ENCODE results near the gene VTI1A.
"Not testable (repeated sequence)": the region's sequence is repeated elsewhere in the genome, so short reads cannot be mapped to it uniquely, and the experiment has no call there.

The VTI1A gene

DNA sequence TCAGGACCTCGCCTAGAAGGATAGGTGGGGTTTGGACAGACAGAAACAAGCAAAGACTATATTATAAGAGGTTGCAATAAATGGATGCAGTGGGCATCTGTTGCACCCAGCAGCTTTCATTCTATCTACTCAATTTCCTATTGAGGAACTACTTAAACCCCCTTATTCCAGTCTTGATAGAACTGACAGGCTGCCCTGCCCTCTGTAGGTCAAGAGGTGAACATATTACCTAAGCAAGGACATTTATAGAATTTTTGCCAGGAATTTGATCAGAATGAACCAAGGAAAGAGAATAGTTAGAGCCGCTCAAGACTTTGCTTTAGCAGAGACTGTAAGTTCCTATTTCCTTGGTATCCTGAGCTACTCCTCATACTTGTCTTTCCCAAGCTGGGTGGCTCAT is 9.5 kb downstream of the VTI1A start:
- no peak for DNase-seq

GRCh38 chr10:112460366-112460765 is 13.4 kb downstream of the VTI1A start:
- no peak for DNase-seq

DNA sequence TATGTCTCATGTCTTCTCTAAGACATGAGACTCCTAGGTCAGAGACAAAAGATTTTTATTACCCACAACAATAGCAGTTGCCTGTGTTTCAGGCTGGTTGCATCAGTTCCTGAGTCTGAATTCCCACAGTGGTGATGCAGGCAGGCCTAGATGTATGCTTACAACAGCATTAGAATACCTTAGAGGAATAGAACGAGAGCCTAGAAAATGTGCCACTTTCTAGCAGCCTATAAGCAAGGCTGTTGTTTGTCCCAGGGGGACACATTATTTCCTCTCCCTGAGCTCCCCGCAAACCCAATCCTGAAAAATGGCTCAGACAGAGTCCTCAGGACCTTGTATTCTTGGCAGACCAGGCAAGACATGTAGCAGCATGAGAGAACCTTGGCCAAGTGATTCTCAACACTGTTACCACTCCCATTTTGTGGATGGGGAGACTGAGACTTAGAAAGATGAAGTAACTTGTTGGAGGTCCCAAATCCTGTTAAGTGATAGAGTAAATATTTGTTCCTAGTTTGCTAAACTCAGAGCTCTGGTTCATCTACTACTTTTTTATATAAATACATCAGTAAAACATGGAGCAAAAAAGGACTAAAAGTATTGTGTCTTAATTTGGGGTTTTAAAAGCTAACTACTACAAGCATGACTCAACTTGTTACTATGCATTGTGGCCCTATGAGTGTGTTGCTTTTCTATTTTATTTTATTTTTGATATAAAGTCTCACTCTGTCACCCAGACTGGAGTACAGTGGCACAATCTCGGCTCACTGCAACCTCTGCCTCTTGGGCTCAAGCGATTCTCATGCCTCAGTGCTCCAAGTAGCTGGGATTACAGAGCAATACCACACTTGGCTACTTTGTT is 14.2 kb downstream of the VTI1A start:
- DNase-seq: no peak

DNA sequence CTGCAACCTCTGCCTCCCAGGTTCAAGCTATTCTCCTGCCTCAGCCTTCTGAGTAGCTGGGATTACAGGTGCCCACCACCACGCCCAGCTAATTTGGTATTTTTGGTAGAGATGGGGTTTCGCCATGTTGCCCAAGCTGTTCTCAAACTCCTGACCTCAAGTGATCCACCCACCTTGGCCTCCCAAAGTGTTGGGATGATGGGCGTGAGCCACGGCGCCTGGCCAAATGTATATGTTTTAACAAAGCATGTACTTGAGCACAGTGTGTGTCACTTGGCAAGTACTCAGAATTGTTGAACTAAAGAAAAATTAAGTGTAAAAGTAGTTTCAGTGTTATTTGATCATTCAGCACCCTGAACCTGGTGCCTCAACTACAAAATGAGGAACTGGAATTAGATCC is 17.1 kb downstream of the VTI1A start:
- not testable (repeated sequence) for DNase-seq

- DNase-seq: no peak
These were observed 18.4 kb downstream of the VTI1A start for GRCh38 chr10:112465299-112465883.

DNA sequence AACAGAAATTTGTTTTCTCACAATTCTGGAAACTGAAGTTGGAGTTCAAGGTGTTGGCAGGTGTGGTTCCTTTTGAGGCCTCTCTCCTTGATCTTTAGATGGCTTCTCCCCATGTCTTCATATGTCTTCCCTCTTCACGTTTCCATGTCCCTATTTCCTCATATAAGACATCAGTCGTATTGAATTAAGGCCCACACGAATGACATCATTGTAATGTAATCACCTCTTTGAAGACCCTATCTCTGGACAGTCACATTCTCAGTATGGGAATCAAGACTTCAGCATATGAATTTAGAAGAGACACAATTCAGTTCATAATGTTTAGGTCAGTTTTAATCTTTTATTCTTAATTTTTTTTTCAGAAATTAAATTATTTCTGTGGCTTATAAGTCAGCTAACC is 19.8 kb downstream of the VTI1A start:
- DNase-seq: no peak

DNA sequence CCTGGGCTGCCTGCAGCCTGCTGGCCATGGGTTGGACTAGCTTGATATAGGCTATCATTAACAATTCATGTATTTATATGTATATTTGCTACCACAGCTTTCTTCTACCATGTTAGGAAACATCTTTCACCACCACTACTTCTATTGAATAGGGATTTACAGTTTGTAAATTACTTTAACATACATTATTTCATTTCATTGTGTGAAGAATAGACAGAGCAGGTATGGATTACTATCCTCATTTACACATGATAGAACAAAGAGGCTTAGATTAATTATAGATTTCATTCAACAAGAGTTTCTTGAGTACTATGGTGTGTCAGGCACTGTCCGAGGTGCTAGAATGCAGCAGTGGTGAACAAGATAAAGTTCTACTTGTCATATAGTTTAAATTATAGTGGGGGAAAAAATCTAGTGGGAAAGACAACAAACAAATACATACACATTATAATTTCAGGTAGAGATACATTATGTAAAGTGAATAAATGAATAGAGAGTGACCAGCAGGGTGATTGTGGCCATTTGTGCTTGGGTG is 20.6 kb downstream of the VTI1A start:
- DNase-seq: no peak

DNA sequence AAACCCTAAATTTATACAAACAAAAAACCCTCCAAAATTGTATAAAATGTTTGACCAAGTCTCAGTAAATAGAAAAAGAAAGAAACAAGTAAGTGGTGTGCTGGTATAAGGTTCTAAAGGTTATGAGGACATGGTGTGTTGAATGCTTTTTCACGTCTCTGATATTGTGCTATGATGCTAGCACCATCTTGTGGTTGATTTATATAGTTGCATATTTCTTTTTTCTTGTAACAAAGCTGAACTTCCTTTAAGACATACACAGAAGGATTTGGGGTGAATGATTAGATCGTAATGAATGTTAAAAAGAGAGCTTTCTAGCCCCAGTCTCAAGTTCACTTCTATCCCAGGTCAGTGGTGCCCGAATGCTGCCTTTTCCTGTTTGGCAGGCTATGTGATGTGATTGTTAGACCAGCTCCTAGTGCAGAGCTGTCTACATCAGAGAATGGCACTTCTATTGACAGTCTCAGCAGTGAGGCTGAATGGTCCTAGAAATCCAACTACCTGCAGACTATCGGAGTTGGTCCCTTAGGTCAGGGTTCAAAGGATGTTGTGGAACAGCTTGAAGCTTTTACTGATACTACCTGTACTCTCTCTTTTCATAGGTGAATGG is 25.0 kb downstream of the VTI1A start:
- DNase-seq: peak; percentile 35

DNA sequence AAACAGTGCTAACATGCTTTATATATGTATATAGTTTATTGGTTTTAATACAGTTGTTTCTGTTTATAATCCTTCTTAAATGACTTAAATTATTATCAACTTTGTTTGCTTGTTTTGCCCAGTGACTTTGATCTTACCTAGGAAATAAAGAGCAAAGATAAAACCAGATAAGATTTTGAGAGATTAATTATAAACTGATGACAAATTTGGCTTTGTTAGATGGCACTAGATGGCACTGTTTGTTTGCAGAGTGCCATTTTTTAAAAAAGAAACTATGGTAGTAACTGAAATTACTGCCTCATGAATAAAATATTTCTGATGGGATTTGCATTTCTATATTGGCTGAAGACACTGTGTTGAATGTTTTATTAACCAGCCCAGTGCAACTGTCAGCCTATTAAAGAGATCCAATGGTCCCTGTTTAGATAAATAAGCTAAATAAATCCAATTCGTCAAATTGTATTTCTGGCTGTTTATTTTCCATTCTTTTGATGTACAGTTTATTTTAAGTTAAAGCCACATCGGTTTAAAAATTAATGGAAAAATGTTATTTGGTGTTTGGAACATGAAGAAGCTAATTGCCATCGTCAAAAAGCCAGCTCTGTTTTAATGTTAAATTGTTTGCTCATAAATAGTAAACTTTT is 28.7 kb downstream of the VTI1A start:
- DNase-seq: no peak

DNA sequence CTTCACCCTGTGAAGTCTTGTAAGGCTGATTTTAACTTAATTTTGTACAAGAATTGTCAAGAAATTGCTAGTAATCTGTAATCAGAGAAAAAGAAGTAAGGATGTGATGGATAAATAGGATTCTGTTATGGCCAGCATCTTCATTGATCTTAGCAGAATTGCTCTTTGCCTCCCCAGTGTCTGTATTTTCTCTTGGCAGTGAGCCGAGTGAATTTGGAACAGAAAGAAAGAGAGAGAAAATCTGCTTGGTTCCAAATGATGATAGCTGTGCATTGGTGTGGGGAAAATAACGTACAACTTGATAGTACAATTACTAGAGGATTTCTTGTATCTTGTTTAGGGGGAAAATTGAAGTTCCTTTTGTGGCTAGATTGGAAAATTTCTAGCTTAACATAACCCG is 34.6 kb downstream of the VTI1A start:
- no peak for DNase-seq

GRCh38 chr10:112484399-112484798 is 37.4 kb downstream of the VTI1A start:
- no peak for DNase-seq

GRCh38 chr10:112487964-112488363 is 40.9 kb downstream of the VTI1A start:
- DNase-seq: no peak

- peak; percentile 85 for DNase-seq
These were observed 43.5 kb downstream of the VTI1A start for GRCh38 chr10:112490545-112490944.

- DNase-seq: no peak
These were observed 44.1 kb downstream of the VTI1A start for GRCh38 chr10:112491144-112491543.

- no peak for DNase-seq
These were observed 45.7 kb downstream of the VTI1A start for GRCh38 chr10:112492736-112493135.

DNA sequence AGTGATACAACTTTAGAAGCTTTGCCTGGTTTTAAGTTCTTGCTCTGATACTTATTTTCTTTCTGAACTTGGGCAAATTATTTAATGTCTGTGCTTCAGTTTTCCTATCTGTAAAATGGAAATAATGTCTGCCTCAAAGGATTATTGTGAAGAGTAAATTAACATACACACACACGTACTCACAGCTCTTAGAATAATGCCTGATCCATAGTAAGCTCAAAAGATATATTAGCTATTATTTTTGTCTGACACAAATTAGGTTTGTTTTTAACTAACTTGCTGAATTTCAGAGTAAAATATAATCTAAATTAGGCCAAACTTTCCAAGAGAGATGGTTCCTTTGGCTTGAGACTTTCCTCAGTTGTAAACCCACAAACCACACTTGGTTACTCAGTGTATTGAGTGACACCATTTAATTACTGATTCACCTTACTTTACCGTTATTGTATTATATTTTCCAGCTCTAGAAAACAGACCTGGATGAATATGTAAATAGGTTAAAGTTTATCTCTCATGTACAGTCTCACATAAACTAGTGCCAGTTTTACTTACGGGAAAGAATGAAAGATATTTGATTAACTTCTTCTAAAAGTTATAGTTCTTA is 50.4 kb downstream of the VTI1A start:
- no peak for DNase-seq

- DNase-seq: no peak
These were observed 51.8 kb downstream of the VTI1A start for GRCh38 chr10:112498806-112499205.

DNA sequence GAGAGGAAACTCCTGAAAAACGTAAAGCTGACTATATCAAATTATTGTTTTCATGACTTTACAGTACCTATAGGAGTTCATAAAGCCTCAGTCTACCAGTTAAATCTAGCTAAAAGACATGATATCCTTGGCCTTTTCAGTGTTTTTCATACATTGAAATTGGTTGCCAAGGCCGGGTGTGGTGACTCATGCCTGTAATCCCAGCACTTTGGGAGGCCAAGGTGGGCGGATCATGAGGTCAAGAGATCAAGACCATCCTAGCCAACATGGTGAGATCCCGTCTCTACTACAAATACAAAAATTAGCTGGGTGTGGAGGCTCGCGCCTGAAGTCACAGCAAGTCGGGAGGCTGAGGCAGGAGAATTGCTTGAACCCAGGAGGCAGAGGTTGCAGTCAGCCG is 53.0 kb downstream of the VTI1A start:
- not testable (repeated sequence) for DNase-seq

DNA sequence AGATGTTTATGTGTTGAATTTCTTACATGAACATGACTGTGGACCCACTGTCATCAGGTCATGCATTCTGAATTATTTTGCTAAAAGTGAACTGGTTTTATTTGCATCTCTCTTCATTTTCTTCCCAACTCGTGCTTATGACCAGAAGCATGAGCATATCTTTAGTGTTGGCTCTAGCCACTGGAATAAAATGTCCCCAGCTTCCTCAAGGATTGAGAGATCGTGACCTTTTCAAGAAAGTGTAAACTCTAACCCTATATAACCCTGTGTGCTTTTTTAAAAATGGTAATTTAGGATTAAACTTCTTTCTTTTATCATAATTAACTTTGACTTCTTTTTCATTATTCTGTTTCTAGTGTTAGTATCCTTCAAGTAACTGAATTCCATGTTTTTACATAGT is 55.5 kb downstream of the VTI1A start:
- no peak for DNase-seq

- DNase-seq: no peak
These were observed 56.6 kb downstream of the VTI1A start for GRCh38 chr10:112503643-112504042.

- DNase-seq: no peak
These were observed 60.0 kb downstream of the VTI1A start for GRCh38 chr10:112507046-112507445.

- DNase-seq: no peak
These were observed 61.0 kb downstream of the VTI1A start for GRCh38 chr10:112507988-112508387.
